ENCODE measurements around the gene SLC25A38. TPM values are rescaled to one million over a fixed set of nuclear protein-coding genes. Genes with fewer than 3 reads are reported as not detected.

Gene SLC25A38
- total RNA-seq, 1 experiment from 2014 or later: 48.2 TPM

- H4K91ac ChIP-seq (ENCODE audit: insufficient read length, low read depth, low read length): no peak overlapping the region
- H3K27me3 Mint-ChIP-seq (ENCODE audit: low read depth): peaks cover 5% of the 10 kb centered on the region
- H3K14ac ChIP-seq (ENCODE audit: insufficient read depth, low read length): no peak overlapping the region
- no peak overlapping the region for H3T11ph ChIP-seq (ENCODE audit: low read length)
- H2BK12ac ChIP-seq (ENCODE audit: insufficient read length, low read depth, low read length): no peak overlapping the region
- peaks cover 12% of the 10 kb centered on the region; the same call in 1 of the 2 replicates for H3K79me2 ChIP-seq (ENCODE audit: insufficient read depth, low read length)
- no peak overlapping the region for H4K8ac ChIP-seq (replicated peaks; ENCODE audit: insufficient read length, low read depth, low read length)
- peaks cover 59 to 79% (median 72%) of the 10 kb centered on the region in 3 experiments for H3K36me3 Mint-ChIP-seq (ENCODE audit: insufficient read depth in 1 of 3, low read depth in 3 of 3)
- peak overlapping the region; percentile 39 to 64; a peak in 3 of 5 replicates for H3K4me3 Mint-ChIP-seq
- H3K4me1 ChIP-seq (ENCODE audit: insufficient read depth, low read length): peaks cover 3% of the 10 kb centered on the region
- H2BK120ac ChIP-seq (ENCODE audit: low read depth, low read length, poor library complexity, severe bottlenecking): no peak overlapping the region
- no peak overlapping the region for H3K4ac ChIP-seq (ENCODE audit: low read depth, low read length)
- peak overlapping the region; percentile 83 to 96 (median 96); a peak in 6 of 7 replicates for H3K27ac Mint-ChIP-seq
- WGBS (ENCODE audit: extremely low coverage, insufficient read length, low lambda C conversion rate): no CpG with 5 or more reads among the region's 7 CpGs
- H3K27me3 ChIP-seq (ENCODE audit: insufficient read depth, low read length): no peaks in the 10 kb centered on the region
- H2AK5ac ChIP-seq (ENCODE audit: insufficient read length, low read length): no peak overlapping the region
- H3K56ac ChIP-seq (ENCODE audit: insufficient read length, low read depth, low read length): no peak overlapping the region
- H3K79me1 ChIP-seq (ENCODE audit: insufficient read depth, low read depth, low read length, poor library complexity, severe bottlenecking): no peaks in the 10 kb centered on the region
- H2AFZ ChIP-seq (ENCODE audit: low read length): no peak overlapping the region
- peak overlapping the region; percentile 24 for H3K9ac ChIP-seq (ENCODE audit: extremely low read depth, insufficient read length, low read length)
- H3K23ac ChIP-seq (ENCODE audit: insufficient read length, low read depth, low read length): no peak overlapping the region
- no peak overlapping the region for H2BK20ac ChIP-seq (ENCODE audit: low read depth, low read length, poor library complexity, severe bottlenecking)
- H3K18ac ChIP-seq (ENCODE audit: insufficient read length, low read depth, low read length): no peak overlapping the region
- TF ChIP-seq, protein P1, sequence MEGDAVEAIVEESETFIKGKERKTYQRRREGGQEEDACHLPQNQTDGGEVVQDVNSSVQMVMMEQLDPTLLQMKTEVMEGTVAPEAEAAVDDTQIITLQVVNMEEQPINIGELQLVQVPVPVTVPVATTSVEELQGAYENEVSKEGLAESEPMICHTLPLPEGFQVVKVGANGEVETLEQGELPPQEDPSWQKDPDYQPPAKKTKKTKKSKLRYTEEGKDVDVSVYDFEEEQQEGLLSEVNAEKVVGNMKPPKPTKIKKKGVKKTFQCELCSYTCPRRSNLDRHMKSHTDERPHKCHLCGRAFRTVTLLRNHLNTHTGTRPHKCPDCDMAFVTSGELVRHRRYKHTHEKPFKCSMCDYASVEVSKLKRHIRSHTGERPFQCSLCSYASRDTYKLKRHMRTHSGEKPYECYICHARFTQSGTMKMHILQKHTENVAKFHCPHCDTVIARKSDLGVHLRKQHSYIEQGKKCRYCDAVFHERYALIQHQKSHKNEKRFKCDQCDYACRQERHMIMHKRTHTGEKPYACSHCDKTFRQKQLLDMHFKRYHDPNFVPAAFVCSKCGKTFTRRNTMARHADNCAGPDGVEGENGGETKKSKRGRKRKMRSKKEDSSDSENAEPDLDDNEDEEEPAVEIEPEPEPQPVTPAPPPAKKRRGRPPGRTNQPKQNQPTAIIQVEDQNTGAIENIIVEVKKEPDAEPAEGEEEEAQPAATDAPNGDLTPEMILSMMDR (conservative IDR thresholded peaks at IDR 0.05): no peak
- no peaks in the 10 kb centered on the region for H3K9me3 ChIP-seq (ENCODE audit: control insufficient read depth, low read depth, low read length)
- no peak overlapping the region for H3K27ac ChIP-seq (ENCODE audit: insufficient read length, low read depth, low read length)
- DNase-seq: no peak
- H4K20me1 ChIP-seq (ENCODE audit: control insufficient read depth, insufficient read depth, insufficient read length): no peaks in the 10 kb centered on the region
- no peak overlapping the region for H2BK5ac ChIP-seq (ENCODE audit: insufficient read length, low read length)
- H3K4me2 ChIP-seq (ENCODE audit: insufficient read depth, insufficient read length, low read length): no peak overlapping the region
- H2BK15ac ChIP-seq (ENCODE audit: low read depth, low read length): no peak overlapping the region
- peaks cover 33 to 37% of the 10 kb centered on the region in 2 experiments for H3K4me1 Mint-ChIP-seq
- no peaks in the 10 kb centered on the region; a peak in 1 of 5 replicates for H3K9me3 Mint-ChIP-seq
- peaks cover 9% of the 10 kb centered on the region for H3K23me2 ChIP-seq (ENCODE audit: insufficient read length, low read depth, low read length, poor library complexity, severe bottlenecking)
- H4K5ac ChIP-seq (ENCODE audit: insufficient read length, low read depth, low read length): no peak overlapping the region
These were observed 26.5 kb downstream of the SLC25A38 start for GRCh38 chr3:39409514-39410136.

Data from H9 (cell line).